ENCODE results near the gene PCCA.

DNA sequence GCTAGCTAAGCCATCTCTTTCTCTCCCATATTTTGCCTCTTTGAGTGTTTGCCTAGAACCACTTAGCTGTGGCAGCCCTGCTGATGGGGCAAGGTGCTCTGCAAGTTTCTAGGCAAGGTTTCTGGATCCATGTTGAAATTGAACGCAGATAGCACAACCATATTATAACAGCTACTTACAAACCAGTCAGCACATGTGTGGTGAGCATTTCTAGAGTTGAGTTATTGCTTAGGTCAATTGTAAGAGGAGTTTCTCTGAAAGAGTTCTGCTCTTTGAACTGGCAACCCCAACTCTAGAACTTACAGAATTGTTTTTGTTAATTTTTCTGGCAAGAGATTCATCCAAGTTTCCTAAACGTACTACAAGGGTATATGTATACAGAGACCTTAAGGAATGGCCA lies 396.4 kb downstream of the PCCA start:
- TF ChIP-seq, protein P1, sequence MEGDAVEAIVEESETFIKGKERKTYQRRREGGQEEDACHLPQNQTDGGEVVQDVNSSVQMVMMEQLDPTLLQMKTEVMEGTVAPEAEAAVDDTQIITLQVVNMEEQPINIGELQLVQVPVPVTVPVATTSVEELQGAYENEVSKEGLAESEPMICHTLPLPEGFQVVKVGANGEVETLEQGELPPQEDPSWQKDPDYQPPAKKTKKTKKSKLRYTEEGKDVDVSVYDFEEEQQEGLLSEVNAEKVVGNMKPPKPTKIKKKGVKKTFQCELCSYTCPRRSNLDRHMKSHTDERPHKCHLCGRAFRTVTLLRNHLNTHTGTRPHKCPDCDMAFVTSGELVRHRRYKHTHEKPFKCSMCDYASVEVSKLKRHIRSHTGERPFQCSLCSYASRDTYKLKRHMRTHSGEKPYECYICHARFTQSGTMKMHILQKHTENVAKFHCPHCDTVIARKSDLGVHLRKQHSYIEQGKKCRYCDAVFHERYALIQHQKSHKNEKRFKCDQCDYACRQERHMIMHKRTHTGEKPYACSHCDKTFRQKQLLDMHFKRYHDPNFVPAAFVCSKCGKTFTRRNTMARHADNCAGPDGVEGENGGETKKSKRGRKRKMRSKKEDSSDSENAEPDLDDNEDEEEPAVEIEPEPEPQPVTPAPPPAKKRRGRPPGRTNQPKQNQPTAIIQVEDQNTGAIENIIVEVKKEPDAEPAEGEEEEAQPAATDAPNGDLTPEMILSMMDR (IDR thresholded peaks at IDR 0.05): no peak
- TF ChIP-seq POLR2A (IDR thresholded peaks at IDR 0.05; ENCODE audit: low read depth): no peak
- TF ChIP-seq POLR2AphosphoS5 (IDR thresholded peaks at IDR 0.05): no peak
- no peak for TF ChIP-seq EP300 (IDR thresholded peaks at IDR 0.05)

Data from esophagus muscularis mucosa (tissue), 4 donors.